HUES48 (cell line): Measurements from ENCODE around the gene KCNQ2.

ENCODE experiments used
- H3K27ac ChIP-seq: one replicate; pipeline ENCODE4 v1.7.0; 2013; ENCODE audit warnings: low read depth, low read length, inconsistent platforms
- H3K27me3 ChIP-seq: 2 replicates; pipeline ENCODE4 v1.6.1; 2013; ENCODE audit warnings: mild to moderate bottlenecking, low read length; ENCODE audit not compliant: control insufficient read depth, insufficient read depth
- H3K36me3 ChIP-seq: 2 replicates; pipeline ENCODE4 v1.6.1; 2013; ENCODE audit warnings: low read length; ENCODE audit not compliant: control insufficient read depth, insufficient read depth
- H3K4me1 ChIP-seq: 2 replicates; pipeline ENCODE4 v1.6.1; 2013; ENCODE audit warnings: mild to moderate bottlenecking, low read length; ENCODE audit not compliant: control insufficient read depth, insufficient read depth
- H3K4me3 ChIP-seq: 2 replicates; pipeline ENCODE4 v1.5.1; 2013; ENCODE audit warnings: mild to moderate bottlenecking, low read depth, low read length
- H3K9ac ChIP-seq: 2 replicates; pipeline ENCODE4 v1.6.1; 2013; ENCODE audit warnings: mild to moderate bottlenecking, low read depth, low read length, moderate library complexity
- H3K9me3 ChIP-seq: 2 replicates; pipeline ENCODE4 v1.6.1; 2013; ENCODE audit warnings: low read length; ENCODE audit not compliant: control insufficient read depth, insufficient read depth

Gene KCNQ2

DNA sequence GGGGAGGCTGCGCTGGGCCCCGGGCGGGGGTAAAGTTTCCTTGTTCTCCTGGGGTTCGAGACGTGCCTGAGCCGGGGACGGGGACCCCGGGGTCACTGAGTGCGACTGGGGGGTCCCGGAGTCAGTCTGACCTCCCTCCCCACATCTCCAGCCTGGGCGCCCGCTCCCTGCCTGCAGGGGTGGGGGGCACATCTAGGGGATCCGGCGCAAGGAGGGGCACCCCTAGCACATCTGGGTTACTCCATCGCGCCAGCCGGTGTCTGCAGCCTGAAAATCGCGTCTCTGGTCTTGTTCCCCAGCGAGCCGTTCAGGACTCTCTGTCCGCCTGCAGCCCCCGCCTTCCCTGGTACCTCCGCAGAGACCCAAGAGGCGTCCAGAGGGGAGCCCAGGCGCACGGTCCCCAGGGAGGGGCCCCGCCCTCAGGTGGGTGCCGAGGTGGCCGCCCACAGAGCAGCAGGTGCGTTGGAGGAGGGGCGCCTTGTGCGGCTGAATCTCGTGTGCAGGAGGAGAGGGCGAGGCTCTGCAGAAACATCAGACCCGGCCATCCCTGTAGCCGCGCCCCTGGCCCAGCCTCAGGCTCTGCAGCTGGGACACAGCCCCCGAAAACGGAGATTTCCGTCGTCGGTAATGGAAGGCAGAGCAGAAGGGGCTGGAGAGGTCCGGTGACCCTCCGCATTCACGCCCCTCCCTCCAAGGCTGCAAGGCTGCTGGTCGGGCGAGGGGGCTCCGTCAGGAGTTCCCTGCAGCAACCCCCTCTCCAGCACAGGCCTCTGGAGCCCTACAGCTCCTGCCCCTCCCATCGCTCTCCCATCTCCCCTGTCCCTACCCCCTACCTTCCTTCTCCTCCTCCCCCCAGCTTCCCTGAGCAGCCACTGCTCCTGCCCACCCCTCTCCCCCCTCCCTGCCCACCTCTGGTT is 110.7 kb downstream of the KCNQ2 start:
- H3K27me3 ChIP-seq: peaks cover 30% of the 10 kb centered on the region
- H3K4me3 ChIP-seq: peak overlapping the region; percentile 59
- H3K27ac ChIP-seq: no peak overlapping the region
- H3K4me1 ChIP-seq: peaks cover 3% of the 10 kb centered on the region; the same call in 1 of the 2 replicates
- H3K9ac ChIP-seq: no peak overlapping the region
- H3K9me3 ChIP-seq: no peaks in the 10 kb centered on the region
- H3K36me3 ChIP-seq: no peaks in the 10 kb centered on the region

DNA sequence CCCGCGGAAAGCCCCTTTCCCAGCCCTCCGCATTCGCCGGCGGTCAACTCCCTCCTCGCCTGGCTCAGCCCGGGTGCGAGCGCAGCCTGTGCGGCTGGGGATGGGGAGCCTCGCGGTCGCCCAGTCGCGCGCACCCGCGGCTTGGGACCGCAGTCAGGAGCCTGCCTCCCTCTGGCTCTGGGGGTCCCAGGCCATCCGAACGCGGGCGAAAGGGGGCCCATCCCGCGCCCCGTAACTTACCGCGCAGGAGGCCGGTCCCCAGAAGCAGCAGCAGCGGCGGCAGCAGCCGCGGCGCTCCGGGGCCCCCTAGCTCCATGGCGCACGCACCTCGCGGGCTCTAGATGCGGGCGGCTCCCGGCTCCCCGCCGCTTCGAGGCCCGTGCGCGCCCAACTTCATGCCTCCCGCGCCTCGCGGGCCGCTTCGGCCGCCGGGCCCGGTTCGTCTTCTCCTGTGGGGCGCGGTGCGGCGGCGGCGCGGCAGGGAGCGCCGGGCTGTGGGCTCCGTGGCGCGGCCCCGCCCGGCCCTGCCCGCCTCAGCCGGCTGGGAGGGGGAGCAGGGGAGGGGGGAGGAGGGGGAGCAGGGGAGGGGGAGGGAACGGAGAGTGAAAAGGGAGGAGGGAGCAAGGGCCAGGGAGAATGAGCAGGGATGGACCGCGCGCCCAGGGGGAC is 111.5 kb downstream of the KCNQ2 start, which contains the start of gene CHRNA4:
TSS of gene CHRNA4 (minus strand) at position 500 of the 669 bp plus-strand sequence. CDS start at position 316, 184 bp downstream.
- no peaks in the 10 kb centered on the region for H3K36me3 ChIP-seq
- H3K4me3 ChIP-seq: peak within 1 kb of the TSS; percentile 67
- H3K27me3 ChIP-seq: peaks cover 30% of the 10 kb centered on the region
- no peak within 1 kb of the TSS for H3K9ac ChIP-seq
- peaks cover 3% of the 10 kb centered on the region; the same call in 1 of the 2 replicates for H3K4me1 ChIP-seq
- no peaks in the 10 kb centered on the region for H3K9me3 ChIP-seq
- H3K27ac ChIP-seq: no peak within 1 kb of the TSS

DNA sequence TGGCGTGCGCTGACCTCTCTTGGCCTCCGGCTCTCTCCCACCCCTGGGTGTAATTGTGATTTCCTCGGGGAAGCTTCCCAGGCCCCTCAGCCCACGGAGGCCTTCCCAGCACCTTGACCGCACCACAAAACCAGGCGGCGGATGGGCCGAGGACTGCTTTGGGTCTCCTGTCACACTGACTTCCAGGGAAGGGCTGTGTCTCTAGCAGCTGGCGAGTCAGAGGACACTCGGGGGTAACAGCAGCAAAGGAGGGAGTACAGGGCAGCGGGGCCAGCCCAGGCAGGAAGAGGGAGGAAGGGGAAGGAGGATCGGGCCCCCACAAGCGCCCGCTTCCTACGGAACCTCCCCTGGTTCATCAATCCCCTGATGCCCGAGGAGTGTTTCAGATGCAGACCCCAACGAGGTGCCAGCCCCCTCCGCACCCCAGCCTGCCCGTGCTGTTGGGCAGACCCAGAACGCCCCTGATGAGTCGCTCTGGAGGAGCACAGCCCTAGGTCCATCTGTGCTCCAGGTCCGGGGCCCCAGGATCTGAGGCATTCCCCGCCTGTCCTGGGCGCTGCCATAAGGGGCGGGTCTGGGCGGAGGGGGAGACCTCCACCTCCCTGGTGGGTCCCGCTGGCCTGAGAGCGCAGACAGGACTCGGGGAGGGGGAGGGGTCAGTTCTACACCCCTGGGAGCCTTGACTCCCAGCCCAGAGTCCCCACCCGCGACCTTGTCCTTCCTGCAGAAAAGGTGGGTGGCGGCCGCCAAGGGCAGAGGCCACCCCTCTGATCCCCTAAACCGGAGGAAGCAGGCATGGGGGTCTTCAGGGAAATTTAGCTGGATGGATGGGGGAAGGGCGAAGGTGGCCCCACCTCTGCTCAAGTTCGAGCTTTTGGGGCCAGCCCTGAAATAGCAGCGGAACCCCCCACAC is 112.3 kb downstream of the KCNQ2 start:
- no peaks in the 10 kb centered on the region for H3K36me3 ChIP-seq
- no peak overlapping the region for H3K9ac ChIP-seq
- H3K27me3 ChIP-seq: peaks cover 30% of the 10 kb centered on the region
- H3K4me1 ChIP-seq: peaks cover 3% of the 10 kb centered on the region; the same call in 1 of the 2 replicates
- no peaks in the 10 kb centered on the region for H3K9me3 ChIP-seq
- H3K27ac ChIP-seq: no peak overlapping the region
- peak overlapping the region; percentile 67 for H3K4me3 ChIP-seq

DNA sequence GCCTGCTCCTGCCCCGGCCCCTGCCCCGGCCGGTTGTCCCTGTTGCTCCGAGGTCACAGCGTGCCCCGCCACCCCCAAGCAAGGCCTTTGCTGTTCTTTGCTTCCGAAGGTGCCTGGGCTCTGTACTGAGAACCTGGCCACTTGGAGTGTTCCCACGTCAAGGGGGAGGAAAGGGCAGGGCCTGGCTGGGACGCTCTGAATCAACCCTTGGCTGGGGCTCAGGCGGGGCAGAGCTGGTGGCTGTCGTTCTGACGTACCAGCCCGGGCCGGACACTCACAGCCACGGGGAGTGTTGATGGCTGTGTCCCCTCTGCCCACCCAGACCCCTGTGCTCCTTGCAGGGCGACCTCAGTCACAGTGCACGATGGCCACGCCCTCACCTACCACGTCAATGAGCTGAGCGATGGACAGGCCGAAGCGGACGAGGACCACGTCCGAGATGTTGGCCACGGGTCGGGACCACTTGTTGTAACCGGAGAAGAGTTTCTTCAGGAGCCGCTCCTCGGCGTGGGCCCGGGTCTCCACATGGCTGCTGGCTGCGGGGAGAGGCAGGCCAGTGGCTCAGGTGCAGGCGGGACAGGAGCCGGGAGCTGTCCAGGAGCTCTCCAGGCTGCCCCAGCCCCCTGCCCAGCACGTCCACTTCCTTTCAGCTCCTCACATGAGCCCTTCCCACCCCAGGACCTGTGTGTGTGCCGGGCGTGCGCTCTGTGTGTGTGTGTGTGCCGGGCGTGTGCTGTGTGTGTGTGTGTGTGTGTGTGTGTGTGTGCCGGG is 113.1 kb downstream of the KCNQ2 start:
- no peaks in the 10 kb centered on the region for H3K9me3 ChIP-seq
- H3K4me3 ChIP-seq: no peak overlapping the region
- H3K36me3 ChIP-seq: no peaks in the 10 kb centered on the region
- no peak overlapping the region for H3K9ac ChIP-seq
- peaks cover 30% of the 10 kb centered on the region for H3K27me3 ChIP-seq
- no peak overlapping the region for H3K27ac ChIP-seq
- peaks cover 3% of the 10 kb centered on the region; the same call in 1 of the 2 replicates for H3K4me1 ChIP-seq

DNA sequence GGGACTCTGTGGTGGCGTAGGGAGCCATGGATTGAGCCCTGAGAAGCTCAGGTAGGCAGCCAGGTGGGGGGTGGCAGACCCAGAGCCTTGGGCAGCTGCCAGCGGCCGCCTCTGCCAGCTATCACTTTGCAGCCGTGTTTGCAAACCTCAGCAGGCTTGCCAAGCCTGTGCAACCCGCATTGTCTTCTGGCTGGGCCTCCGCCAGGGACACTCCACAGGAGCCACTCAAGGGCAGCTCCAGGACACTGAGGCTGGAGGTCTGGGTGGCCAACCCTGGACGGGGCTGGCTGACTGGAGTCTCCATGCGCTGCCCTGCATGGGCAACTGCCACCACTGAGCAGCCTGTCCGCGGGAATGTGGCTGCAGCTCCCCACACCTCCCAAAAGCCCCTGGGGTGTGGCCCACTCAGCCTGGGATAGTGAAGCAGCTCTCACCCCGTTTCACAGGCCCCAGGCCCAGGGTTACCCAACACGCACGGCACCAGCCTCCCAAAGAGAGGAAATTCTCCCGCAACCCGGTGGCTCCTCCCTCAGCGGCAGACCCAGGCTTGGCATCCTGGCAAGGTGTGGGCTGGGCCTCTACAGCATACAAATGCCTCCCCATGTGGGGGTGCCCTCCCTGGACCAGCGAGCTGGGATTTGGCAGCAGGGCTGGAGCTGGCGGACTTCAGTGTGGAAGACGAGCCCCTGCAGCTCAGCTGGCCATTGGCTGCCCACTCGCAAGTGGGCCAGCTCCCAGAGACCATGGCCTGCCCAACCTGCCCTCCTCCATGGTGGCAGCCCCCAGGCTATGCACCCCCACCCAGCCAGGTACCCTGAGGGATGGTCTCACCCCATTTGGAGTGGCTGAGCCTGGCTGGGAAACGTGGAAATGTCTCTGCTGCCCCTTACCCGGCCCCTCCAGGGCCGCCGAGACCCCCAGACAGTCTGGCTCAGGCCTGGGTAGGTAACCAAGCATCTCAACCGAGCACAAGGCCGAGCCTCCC is 114.2 kb downstream of the KCNQ2 start:
- Histone ChIP-seq H3K27ac (no peak overlapping the region), H3K4me1 (peaks cover 3% of the 10 kb centered on the region; the same call in 1 of the 2 replicates), H3K9ac (no peak overlapping the region)

DNA sequence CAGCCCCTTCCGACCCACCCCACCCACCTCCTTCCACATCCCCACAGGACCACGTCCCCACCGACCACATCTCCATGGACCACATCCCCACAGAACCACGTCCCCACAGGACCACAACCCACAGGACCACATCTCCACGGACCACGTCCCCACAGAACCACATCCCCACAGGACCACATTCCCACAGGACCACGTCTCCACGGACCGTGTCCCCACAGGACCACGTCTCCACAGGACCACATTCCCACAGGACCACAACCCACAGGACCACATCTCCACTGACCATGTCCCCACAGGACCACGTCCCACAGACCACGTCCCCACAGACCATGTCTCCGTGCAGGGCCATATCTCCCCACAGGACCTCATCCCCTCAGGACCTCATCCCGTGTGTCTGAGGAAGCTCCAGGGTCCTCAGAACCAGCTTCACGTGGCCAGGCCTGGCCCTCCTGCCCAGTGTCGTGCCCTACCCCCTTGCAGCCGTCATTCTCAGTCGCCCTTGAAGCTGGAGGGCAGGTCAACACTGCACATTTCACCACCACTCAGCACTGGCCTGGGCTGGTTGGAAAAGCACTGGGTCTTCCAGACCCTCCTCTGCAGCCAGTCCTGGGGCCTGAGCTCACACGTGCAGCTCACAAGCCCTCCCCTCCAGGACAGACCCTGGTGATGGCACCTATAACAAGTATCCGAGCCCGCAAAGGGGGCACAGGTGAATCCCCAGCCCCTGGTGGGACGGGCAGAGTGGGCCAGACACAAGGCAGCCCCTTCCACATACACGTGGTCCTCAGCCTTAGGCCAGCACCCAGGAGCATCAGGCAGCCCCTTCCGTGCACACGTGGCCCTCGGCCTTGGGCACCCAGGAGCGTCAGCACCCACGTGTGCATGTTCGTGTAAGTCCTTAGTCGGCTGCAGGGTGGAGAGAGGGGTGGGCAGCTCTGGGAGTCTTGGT is 115.2 kb downstream of the KCNQ2 start:
- H3K9me3 ChIP-seq: no peaks in the 10 kb centered on the region
- H3K27ac ChIP-seq: no peak overlapping the region
- H3K4me3 ChIP-seq: no peak overlapping the region
- H3K36me3 ChIP-seq: no peaks in the 10 kb centered on the region
- H3K4me1 ChIP-seq: no peaks in the 10 kb centered on the region
- no peak overlapping the region for H3K9ac ChIP-seq
- peaks cover 18% of the 10 kb centered on the region for H3K27me3 ChIP-seq

More for the DNA sequence above, 114.2 kb downstream of the KCNQ2 start:
- Histone ChIP-seq H3K36me3 (no peaks in the 10 kb centered on the region), H3K4me3 (no peak overlapping the region), H3K27me3 (peaks cover 27% of the 10 kb centered on the region), H3K9me3 (no peaks in the 10 kb centered on the region)

DNA sequence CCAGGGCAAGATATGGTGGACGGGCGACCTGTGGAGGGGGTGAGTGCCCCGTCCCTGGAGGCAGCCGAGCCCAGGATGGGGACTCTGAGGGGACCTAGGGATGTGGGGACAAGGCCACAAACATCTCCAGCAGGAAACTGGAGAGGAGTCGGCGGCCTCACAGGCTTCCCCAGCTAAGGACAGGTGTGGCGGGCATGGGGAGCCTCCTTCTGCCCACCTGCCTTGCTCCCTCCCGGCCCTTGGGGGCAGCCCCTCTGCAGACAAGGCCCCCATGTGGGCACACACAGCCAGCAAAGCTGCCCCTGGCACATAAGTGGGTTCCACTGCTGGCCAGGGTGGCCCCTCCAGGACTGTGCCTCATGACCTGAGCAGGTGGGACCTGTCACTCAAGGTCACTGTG is 115.9 kb downstream of the KCNQ2 start:
- no peak overlapping the region for H3K27ac ChIP-seq
- H3K9me3 ChIP-seq: no peaks in the 10 kb centered on the region
- H3K4me3 ChIP-seq: no peak overlapping the region
- H3K36me3 ChIP-seq: no peaks in the 10 kb centered on the region
- H3K4me1 ChIP-seq: no peaks in the 10 kb centered on the region
- no peak overlapping the region for H3K9ac ChIP-seq
- peaks cover 12% of the 10 kb centered on the region for H3K27me3 ChIP-seq

DNA sequence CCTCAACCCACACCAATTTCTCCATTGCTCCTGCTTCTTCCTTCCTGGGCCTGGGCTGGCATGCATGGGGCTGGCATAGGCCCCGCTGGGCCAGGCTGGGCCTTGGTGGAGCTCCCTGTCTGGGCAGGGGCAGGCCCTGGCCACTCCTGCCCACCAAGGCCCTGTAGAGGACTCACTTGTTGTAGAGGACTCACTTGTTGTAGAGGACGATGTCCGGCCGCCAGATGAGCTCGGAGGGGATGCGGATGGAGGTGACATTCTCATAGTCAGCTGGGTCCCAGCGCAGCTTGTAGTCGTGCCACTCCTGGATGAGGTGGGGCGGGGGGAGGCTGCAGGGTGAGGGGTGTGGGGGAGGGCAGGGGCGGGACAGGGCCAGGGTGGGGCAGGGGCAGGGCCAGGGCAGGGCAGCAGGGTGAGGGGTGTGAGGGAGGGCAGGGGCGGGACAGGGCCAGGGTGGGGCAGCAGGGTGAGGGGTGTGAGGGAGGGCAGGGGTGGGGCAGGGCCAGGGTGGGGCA is 116.6 kb downstream of the KCNQ2 start:
- no peaks in the 10 kb centered on the region for H3K9me3 ChIP-seq

More for the DNA sequence above, 116.6 kb downstream of the KCNQ2 start:
- Histone ChIP-seq H3K27ac (no peak overlapping the region), H3K27me3 (peaks cover 10% of the 10 kb centered on the region), H3K4me3 (no peak overlapping the region), H3K4me1 (no peaks in the 10 kb centered on the region), H3K9ac (no peak overlapping the region), H3K36me3 (no peaks in the 10 kb centered on the region)
